ENCODE data around the gene SEC16B.

The SEC16B gene

GRCh38 chr1:177937174-177937770 lies 32.6 kb downstream of the SEC16B start:
- no peak for DNase-seq

- no peak for DNase-seq
Measured at GRCh38 chr1:177935638-177936415, 34.0 kb downstream of the SEC16B start.

- DNase-seq = no peak
Measured at GRCh38 chr1:177934927-177935326, 34.9 kb downstream of the SEC16B start.

GRCh38 chr1:177934461-177934860 lies 35.4 kb downstream of the SEC16B start:
- no peak for DNase-seq

- DNase-seq = no peak
Measured at GRCh38 chr1:177933881-177934280, 36.0 kb downstream of the SEC16B start.

GRCh38 chr1:177932123-177932522 lies 37.7 kb downstream of the SEC16B start:
- no peak for DNase-seq

- no peak for DNase-seq
Measured at GRCh38 chr1:177928952-177929351, 40.9 kb downstream of the SEC16B start.

GRCh38 chr1:177928194-177928593 lies 41.7 kb downstream of the SEC16B start:
- no peak for DNase-seq

- DNase-seq = no peak
Measured at GRCh38 chr1:177927021-177927596, 42.7 kb downstream of the SEC16B start.

GRCh38 chr1:177926201-177926600 lies 43.7 kb downstream of the SEC16B start:
- no peak for DNase-seq

- no peak for DNase-seq
Measured at GRCh38 chr1:177925006-177925405, 44.9 kb downstream of the SEC16B start.

- no peak for DNase-seq
Measured at GRCh38 chr1:177923441-177923840, 46.4 kb downstream of the SEC16B start.

- DNase-seq = no peak
Measured at GRCh38 chr1:177922209-177922608, 47.6 kb downstream of the SEC16B start.

GRCh38 chr1:177921590-177921989 lies 48.3 kb downstream of the SEC16B start:
- no peak for DNase-seq

GRCh38 chr1:177920091-177920490 lies 49.8 kb downstream of the SEC16B start:
- no peak for DNase-seq

GRCh38 chr1:177915641-177916040 lies 54.2 kb downstream of the SEC16B start:
- no peak for DNase-seq

- no peak for DNase-seq
Measured at GRCh38 chr1:177914603-177915002, 55.3 kb downstream of the SEC16B start.

- no peak for DNase-seq
Measured at GRCh38 chr1:177913762-177914540, 55.9 kb downstream of the SEC16B start.

- DNase-seq = no peak
Measured at GRCh38 chr1:177912991-177913390, 56.9 kb downstream of the SEC16B start.

- no peak for DNase-seq
Measured at GRCh38 chr1:177909416-177909815, 60.4 kb downstream of the SEC16B start.

GRCh38 chr1:177907000-177907399 lies 62.9 kb downstream of the SEC16B start:
- no peak for DNase-seq

GRCh38 chr1:177905686-177906085 lies 64.2 kb downstream of the SEC16B start:
- DNase-seq = no peak

- no peak for DNase-seq
Measured at GRCh38 chr1:177902266-177902665, 67.6 kb downstream of the SEC16B start.

All from NK-92 treated with Interleukin-12 subunit alpha and Interleukin-12 subunit beta, amount 100 ng/mL, for 24 hours (cell line).